HG03196 (cell line): ENCODE data around the gene ZNF599.

Experiments used
- ATAC-seq: cut with Tn5 transposase; IDR thresholded peaks from one replicate; pipeline ENCODE4 v1.9.1; 2021; ENCODE audit not compliant: unreplicated experiment

ZNF599 gene

DNA sequence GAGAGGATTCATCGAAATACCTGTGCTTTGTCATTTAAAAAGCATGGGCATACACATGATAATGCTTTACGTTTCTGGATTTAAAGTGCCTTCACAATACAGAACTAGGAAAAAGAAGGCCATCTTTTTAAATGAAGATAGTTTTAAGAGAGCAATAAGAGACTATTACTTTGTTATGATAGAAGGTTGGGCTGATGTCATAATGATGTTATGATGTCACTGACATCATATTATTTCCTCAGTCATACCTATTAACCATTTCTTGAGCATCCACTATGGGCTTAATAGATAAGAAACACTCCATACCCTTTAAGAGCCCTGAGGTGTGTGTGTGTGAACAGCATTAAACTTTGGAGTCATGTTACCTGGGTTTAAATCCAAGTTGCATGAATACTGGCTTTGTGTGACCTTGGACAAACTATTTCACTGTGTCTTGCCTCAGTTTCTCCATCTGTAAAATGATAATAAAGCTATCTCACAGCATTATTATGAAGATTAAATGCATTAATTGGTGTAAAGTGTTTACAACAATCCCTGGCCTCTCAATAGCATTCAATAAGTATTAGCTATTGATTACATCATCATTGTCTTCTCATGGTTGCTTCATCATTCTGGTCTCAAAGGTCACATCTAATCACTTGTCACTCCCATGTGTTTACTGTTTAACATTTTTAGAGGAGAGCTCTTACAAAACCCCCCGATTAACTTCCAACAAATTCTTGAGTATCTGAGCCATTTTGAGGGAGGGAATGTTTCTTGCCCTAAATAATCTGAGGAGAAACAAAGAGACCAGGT lies 27.9 kb downstream of the ZNF599 start:
- ATAC-seq: no peak

DNA sequence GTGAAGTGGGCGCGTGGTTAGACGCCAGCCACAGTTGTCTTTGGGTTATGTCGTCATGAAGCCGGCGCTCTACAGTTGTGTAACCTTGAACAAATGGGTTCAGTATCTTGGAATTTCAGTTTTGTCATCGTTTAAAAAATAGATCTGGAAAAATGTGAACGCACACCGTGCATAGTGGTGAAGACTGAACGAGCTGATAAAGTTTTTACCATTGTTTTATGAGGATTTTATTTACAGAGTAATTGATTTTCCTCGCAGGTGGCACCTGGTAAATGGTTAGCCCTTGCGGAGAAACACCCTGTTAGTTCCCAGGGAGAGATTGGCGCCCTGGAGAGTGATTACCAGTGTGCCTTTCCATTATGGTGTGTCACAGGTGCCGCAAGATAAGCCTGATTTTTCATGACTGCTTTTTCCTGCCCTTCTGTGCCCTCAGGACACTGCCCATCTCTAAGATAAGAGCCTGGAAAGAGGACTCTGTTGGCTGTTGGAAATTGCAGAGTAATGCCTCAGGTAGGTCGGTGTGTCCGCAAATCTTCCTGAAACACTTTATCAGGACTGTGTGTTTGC lies 38.4 kb downstream of the ZNF599 start:
- ATAC-seq: no peak

DNA sequence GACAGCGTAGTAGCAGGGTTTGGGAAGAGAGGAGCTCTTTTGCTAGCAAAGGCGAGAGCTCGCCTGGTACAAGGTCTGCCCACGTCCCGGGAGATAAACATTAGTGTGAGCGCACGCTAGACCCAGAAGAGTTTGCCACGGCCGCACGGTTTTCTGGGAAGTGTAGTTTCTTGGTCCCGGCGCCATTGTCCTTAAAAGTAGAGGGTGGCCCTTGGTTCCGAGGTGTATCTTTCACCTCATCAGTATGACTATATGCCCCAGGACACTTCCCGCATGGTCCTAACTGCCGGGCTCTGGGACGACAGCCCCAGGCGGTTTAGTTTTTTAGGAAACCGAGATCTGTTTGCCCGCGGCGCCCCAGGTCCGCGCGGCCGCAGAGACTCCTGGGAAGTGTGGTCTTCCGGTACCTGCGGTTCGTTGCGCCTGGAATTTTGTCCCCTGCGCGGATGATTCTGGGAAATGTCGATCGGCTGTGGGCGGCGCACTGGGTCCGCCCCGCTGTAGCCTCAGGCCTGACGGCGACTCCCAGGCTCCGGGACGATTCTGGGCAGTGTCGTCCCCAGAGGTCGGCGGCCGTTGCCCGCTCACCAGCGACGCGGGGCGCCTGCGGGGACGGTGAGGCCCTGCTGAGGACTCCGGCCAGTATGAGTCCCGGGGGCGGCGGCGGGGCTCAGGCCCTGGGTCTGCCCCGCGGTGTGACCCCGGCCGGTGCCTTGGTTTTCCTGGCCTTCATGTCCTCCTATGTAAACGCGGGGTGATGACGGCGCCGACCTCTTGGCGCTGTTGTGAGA lies 39.1 kb downstream of the ZNF599 start, which contains the start of gene ZNF181:
Gene ZNF181, plus strand, starts transcription at position 498 of the 791 bp plus-strand sequence. CDS start 795 bp downstream, outside the sequence.
- ATAC-seq: peak; percentile 81

DNA sequence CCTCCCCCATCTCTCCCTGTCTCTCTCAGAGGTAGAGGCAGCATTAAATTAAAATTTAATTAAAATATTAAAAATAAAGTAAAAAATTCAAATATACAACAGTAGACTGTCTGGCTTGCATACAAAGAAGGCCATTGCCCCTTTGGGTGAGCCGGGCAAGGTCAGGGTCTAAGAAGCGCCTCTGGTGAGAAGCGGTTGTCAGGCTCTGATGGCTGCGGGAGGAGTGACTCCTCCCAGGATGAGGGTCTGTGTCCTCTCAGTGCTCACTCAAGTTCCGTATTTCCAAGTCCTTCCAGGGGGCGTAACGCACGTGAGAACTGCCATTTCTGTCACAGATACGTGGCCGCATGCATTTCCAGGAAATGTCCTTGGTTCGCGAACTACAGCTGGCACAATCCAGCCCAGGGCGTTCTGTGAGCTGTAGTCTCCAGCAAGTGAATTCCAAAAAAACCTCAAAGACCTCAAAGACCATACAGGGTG lies 39.7 kb downstream of the ZNF599 start:
- ATAC-seq: no peak

DNA sequence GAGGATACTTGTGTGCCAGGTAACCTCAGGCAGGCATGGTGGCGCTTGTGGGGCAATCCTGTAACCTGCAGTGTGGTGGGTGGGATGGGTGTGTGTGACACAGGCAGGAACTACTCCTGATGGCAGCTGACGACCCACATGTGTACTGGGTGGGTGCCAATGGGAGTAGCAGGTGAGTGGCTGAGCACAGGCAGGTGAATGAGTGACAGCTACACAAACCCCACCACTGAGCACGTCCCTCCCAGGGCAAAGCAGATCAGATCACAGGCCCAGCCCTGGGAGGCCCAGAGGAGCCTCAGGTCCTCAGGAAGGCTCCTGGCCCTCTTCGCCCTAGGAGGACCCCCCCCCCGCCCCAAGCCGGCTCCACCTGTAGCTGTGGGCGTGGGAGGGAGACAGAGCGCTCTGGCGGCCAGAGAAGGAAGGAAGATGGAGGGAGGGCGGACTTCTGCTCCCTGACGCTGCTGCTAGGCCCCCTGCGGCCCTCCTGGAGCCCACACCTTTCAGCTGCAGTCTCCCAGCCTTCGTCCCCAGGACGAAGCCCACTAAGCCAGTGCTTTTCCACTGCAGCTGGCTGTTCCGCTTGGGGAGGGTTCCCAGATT lies 40.3 kb downstream of the ZNF599 start:
- ATAC-seq: no peak

DNA sequence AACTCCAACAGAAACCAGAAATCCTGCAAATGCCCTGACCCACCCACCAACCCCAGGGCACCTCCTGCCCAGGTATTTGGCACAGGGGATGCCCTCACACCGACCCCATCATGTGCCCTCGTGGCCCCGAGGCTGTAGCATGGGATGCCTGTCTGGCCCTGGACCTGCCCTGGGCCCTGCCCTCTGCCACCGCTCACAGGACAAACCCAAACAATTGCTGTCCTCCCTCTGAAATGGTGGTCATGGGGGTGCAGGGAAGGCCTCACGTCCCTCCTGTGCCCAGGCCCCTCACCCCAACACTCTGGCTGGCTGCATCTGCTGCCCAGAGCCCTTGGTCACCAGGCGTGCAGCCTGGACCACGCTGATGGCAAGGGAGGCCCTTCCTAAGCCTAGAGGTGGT lies 41.1 kb downstream of the ZNF599 start:
- no peak for ATAC-seq

DNA sequence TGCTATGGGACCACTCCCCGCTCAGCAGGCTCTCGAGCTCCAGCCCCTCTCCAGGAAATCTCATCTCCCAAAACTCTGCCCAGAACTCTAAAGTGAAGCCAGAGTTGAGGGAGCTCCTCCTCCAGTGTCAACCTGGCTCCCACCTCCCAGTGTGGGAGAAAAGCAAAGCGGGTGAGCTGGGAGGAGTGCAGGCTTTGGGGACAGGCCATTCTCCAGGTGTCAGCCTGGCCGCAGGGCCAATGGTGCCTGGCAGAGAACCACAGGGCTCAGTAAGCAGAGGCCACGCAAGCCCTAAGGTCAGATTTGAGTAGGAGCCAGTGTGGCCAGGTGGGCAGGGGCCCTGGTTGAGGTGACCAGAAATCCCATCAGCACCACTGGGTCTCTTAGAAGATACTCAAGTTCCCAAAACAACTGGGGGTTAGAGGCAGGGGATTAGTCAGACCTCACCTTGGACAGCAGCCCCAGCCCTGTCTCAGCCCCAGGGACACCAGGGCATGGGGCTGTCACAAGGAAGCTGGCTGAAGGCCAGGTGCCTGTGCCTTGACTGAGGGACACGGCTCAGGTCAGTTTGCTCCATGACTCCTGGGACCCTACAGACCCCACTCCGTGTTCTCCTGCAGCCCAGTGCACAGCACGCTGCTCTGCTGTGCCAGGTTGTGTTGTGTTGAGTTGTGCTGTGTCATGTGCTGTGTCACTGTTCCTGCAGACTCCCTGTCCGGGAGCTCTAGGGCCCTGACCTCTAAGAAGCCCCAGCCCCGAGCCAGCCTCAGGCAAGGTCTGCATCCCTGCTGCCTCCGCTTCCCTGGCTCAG lies 41.8 kb downstream of the ZNF599 start:
- no peak for ATAC-seq

DNA sequence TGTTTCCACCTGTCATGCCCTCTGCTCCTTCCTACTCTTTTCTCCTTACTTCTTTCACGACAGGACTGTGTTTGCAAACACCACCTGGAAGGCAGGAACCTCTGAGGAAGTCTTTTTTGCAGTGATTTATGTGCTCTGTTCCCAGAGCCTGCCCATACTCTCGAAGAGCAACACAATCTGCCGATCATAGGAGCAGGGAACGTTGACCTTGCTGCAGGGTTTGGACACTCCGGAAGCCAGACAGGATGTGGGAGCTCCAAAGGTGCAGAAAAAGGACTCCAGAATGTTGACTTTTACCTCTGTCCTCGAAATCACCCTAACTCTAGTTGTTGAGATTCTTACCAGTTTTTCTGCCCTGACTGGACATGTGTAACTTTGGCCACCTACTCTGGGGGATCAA lies 47.6 kb downstream of the ZNF599 start:
- ATAC-seq: no peak

DNA sequence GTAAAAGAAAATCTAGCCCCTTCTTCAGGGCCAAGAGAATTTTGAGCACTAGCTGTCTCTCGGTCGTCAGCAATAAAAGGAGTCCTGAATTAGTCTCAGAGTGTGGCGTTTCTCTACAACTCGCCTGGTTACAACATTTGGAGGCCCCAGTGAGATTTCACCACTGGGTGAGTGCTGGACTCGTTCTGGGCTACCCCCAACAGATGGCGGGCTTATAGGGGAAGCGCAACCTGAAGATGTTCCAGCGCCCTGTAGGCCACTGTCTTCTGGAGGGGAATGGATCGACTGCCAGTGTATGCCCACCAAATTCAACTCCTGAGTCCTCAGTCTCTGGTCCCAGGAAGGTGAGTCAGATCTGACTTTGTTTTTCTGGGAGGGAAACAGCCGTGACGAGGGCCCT lies 50.7 kb downstream of the ZNF599 start:
- no peak for ATAC-seq

DNA sequence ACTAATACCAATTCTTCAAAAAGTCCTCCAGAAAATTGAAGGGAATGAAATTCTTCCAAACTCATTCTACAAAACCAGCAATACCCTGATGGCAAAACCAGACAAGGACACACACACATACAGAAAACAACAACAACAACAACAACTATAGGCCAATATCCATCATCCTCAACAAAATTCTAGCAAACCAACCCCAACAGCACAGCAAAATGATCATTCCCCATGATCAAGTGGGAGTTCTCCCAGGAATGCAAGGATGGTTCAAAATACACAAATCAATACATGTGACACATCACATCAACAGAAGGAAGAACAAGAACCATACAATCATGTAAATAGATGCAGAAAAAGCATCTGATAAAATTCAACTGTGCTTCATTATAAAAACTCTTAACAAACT lies 57.7 kb downstream of the ZNF599 start:
- ATAC-seq: no peak

DNA sequence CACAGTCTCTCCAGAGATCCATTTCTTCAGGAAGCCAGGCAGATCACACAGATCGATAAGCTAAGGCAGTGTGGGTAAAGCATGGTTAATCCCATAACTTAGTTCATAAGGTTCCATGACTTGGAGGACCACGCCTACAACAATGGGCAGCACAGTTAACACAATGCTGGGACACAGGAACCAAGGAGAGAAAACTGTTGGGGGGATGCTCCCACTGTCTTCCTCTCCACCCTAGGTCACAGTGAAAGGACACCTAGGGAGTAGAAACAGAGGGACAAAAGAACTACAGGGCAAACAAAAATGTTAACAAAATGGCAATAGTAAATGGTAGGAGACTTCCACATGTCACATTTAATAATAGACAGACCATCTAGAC lies 59.8 kb downstream of the ZNF599 start:
- no peak for ATAC-seq

DNA sequence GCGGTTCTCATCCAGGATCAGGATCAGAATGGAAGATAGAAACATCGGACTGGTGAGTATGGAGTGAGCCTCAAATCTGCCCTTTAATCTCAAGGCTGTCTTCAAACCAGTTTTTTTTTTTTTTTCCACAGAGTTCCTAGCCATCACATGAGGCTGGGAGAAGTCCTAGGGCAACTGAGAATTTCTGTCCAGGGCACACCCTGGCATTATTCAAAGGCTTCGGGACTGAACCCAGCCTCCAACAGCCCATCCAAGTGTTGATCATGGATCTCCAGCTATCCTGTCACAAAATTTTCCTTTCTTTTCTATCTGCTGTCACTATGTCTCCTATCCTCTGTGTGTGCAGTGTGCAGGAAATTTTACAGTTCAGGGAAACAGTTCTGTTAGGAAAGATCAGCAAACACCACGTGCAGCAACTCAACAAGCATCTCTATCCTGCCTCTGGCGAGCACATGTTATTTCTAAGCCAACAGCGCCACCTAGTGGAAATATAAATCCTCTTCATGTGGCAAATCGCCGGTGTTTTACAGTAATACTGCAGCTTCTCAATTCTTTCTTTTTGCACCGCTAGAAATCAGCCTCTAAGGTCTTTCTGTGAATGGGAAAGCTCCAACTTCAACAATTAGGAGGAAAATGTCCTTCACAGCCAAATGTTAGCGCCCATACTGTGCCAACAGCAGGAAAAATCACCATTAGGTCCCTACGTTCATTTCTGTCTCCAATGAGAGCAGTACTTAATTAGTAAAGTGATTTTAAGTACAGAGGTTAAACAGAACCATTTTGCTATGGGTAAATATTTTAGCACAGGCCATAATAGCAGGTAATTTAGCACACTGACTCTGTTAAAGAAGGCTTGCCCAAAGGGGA lies 60.4 kb downstream of the ZNF599 start:
- ATAC-seq: no peak

DNA sequence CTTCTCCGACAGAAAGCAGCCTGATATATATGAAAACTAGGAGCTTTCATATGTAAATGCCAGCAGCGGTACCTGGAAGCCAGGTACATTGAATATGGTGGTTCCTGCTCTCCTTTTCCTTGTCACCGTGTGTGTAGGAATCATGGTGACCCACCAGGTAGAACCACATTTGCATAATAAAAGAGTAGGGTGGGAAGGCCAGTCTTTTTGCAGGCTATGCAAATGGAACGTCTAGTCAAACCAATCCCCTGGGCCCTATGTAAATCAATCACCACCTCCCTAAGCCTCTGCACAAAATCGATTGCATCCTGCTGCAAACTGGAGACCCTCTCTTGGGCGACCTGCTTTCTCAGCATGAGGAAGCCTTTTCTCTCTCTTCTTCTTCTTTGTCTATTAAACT lies 61.1 kb downstream of the ZNF599 start:
- no peak for ATAC-seq
